K562 (cell line): ENCODE data around the gene MEGF9. TPM values are rescaled to one million over a fixed set of nuclear protein-coding genes. Genes with fewer than 3 reads are reported as not detected.

Source experiments
- ATAC-seq: fragments of 200-7000 bp; cut with Tn5 transposase; 3 replicates; pipeline ENCODE4 v1.9.1; 2020; ENCODE audit warnings: moderate library complexity
- BruUV-seq: library from RNA; stranded (reverse); fragments of 400-500 nt; replicated peaks from 2 replicates; lab custom pipeline; 2021; lab: Mats Ljungman, UMichigan
- CTCF ChIA-PET: fragments of 300-600 bp; formaldehyde crosslinking; extraction: SDS; loops from one replicate; lab custom pipeline; 2021; ENCODE audit warnings: low intra/inter-chr PET ratio; lab: Yijun Ruan, JAX
- POLR2A ChIA-PET: fragments of 300-600, 350-650 bp; sonication (Branson Sonifier 250); formaldehyde crosslinking; extraction: SDS; loops from one replicate; lab custom pipeline; 2021; ENCODE audit warnings: antibody characterized with exemption, inconsistent platforms; lab: Yijun Ruan, JAX
- DNase-seq, 4 experiments: peaks; one replicate each; pipeline versions ENCODE4 v3.0.0 to v3.0.0-alpha.2; 2011 to 2018; ENCODE audit warnings: low spot score in 3 of 4, mixed read lengths in 3 of 4; ENCODE audit errors: extremely low read depth in 1 of 4
- FAIRE-seq: peaks from 2 replicates; lab custom pipeline; 2011; peaks lifted over from hg19 to GRCh38; lab: Jason Lieb, UNC
- H2AFZ ChIP-seq: 2 replicates; pipeline ENCODE4 v1.6.0; 2011; ENCODE audit warnings: low read depth, low read length, control low read depth, inconsistent platforms
- H3K27ac ChIP-seq: fragments of 200-600 bp; 3 replicates; pipeline ENCODE4 v1.8.0; 2011; ENCODE audit warnings: low read depth, mild to moderate bottlenecking, control low read depth, inconsistent platforms, low read length, moderate library complexity, mixed read lengths; ENCODE audit errors: extremely low read depth
- H3K27me3 ChIP-seq, 2 experiments: fragments of 300-600 bp in 1 of 2; 2 replicates in 1 of 2; 3 replicates in 1 of 2; pipeline versions ENCODE4 v1.6.0 to v1.8.0; 2011; ENCODE audit warnings: inconsistent platforms in 2 of 2, low read length in 2 of 2, mild to moderate bottlenecking in 1 of 2, mixed read lengths in 1 of 2, moderate library complexity in 1 of 2; ENCODE audit not compliant: control insufficient read depth in 2 of 2, insufficient read depth in 2 of 2
- H3K36me3 ChIP-seq: fragments of 300-600 bp; 3 replicates; pipeline ENCODE4 v1.8.0; 2011; ENCODE audit warnings: mild to moderate bottlenecking, low read length, inconsistent platforms; ENCODE audit not compliant: control insufficient read depth, insufficient read depth
- H3K4me1 ChIP-seq, 2 experiments: fragments of 200-600 bp in 1 of 2; replicated peaks in 1 of 2; 2 replicates in 1 of 2; 3 replicates in 1 of 2; pipeline versions ENCODE4 v1.5.1 to v1.8.0; 2011; ENCODE audit warnings: inconsistent platforms in 2 of 2, low read length in 2 of 2, mild to moderate bottlenecking in 1 of 2, mixed read lengths in 1 of 2, moderate library complexity in 1 of 2; ENCODE audit not compliant: control insufficient read depth in 2 of 2, insufficient read depth in 2 of 2
- H3K4me2 ChIP-seq: 2 replicates; pipeline ENCODE4 v1.6.1; 2011; ENCODE audit warnings: low read length, control low read depth, inconsistent platforms, mixed read lengths; ENCODE audit not compliant: insufficient read depth
- H3K4me3 ChIP-seq: fragments of 200-600 bp; sonication (generic), shearing (Covaris generic); 2 replicates; pipeline ENCODE4 v1.5.1; 2016; ENCODE audit warnings: control low read depth, inconsistent platforms
- H3K79me2 ChIP-seq: fragments of 200-600 bp; 3 replicates; pipeline ENCODE4 v1.8.0; 2011; ENCODE audit warnings: low read length, inconsistent platforms; ENCODE audit not compliant: control insufficient read depth, insufficient read depth
- H3K9ac ChIP-seq, 2 experiments: 2 replicates each; pipeline versions ENCODE4 v1.6.0 to v1.6.1; 2011; ENCODE audit warnings: low read depth in 2 of 2, low read length in 2 of 2, control low read depth in 1 of 2, inconsistent platforms in 1 of 2, mild to moderate bottlenecking in 1 of 2, mixed read lengths in 1 of 2; ENCODE audit not compliant: insufficient read depth in 1 of 2
- H3K9me1 ChIP-seq: one replicate; pipeline ENCODE4 v1.6.0; 2011; ENCODE audit warnings: inconsistent platforms, mild to moderate bottlenecking, low read length, moderate library complexity; ENCODE audit not compliant: control insufficient read depth, insufficient read depth
- H3K9me3 ChIP-seq: replicated peaks from 2 replicates; pipeline ENCODE4 v1.5.1; 2011; ENCODE audit warnings: low read depth, low read length, inconsistent platforms; ENCODE audit not compliant: control insufficient read depth, insufficient read depth
- H4K20me1 ChIP-seq: replicated peaks from 2 replicates; pipeline ENCODE4 v1.6.1; 2011; ENCODE audit warnings: low read length, inconsistent platforms, mixed read lengths; ENCODE audit not compliant: control insufficient read depth, insufficient read depth
- ARHGAP35 ChIP-seq: fragments of 450-650 bp; IDR thresholded peaks from 2 replicates; pipeline ENCODE4 v1.6.1; 2018; ENCODE audit not compliant: partially characterized antibody
- UBTF ChIP-seq, 2 experiments: IDR thresholded peaks; 2 replicates each; pipeline ENCODE4 v1.6.1; 2012; ENCODE audit warnings: improper control_type of control experiment in 2 of 2, low read depth in 2 of 2, low read length in 2 of 2, borderline replicate concordance in 1 of 2
- WGBS: fragments of 100-300 bp; shearing (Covaris generic); methylation state at CpG from one replicate; pipeline ENCODE4 v1.1.6; 2016; ENCODE audit warnings: low coverage, mixed read lengths; ENCODE audit not compliant: insufficient coverage; ENCODE audit errors: missing lambda C conversion rate; 5-methylcytosine and 5-hydroxymethylcytosine counted together
- in situ Hi-C: fragments of 300-500 bp; cut with MboI; formaldehyde crosslinking; loops from 4 replicates; pipeline ENCODE4 v1.15.0; 2018; ENCODE audit warnings: inconsistent platforms, mixed read lengths
- intact Hi-C: fragments of 100-400 bp; cut with micrococcal nuclease; formaldehyde crosslinking; loops from 2 replicates; pipeline ENCODE4 v1.14.2; 2022
- polyA plus RNA-seq, 8 experiments: library from polyadenylated mRNA; depleted of rRNA in 4 of 8; stranded (reverse) in 5 of 8; unstranded in 3 of 8; fragments of >200 nt; fragmentation: Nextera tagmentation in 2 of 8; fragmentation: Illumina TruSeq in 1 of 8; extraction: Ambion mirVana in 2 of 8; extraction: Trizol in 1 of 8; gene quantifications; 2 replicates each; pipeline versions ENCODE4 v1.2.1 to v1.2.3, GENCODE V29; 2011 to 2014; ENCODE audit warnings: inconsistent platforms in 1 of 8, missing spikeins in 1 of 8
- total RNA-seq, 7 experiments: library from RNA; depleted of rRNA in 6 of 7; stranded (reverse); fragments of >200 nt in 6 of 7; fragmentation: Illumina TruSeq in 2 of 7; extraction: Trizol in 2 of 7; gene quantifications; 2 replicates each; pipeline versions ENCODE4 v1.2.1 to v1.2.3, GENCODE V29; 2011 to 2021; ENCODE audit warnings: low replicate concordance in 1 of 7
- TF ChIP-seq, protein P1 (sequence below): IDR thresholded peaks from 2 replicates; pipeline ENCODE4 v1.6.1; 2016; ENCODE audit warnings: missing genetic modification characterization, missing compliant biosample characterization

Gene MEGF9
- total and polyA plus RNA-seq, 9 of the 15 experiments (the other 6 are each of a cell fraction or from before 2014, with no cell fraction given) = 2.1 to 6.2 (median 3.8) TPM

GRCh38 chr9:120611690-120612068, 102.6 kb downstream of the MEGF9 start:
- in situ Hi-C loops (loop anchor here (25.0 kb wide), 1 partner anchor 326 kb away; the partner anchor contains the start of gene TRAF1), intact Hi-C loops (loop anchor here (10.0 kb wide), 2 partner anchors 253 to 323 kb away; no protein-coding TSS in a partner anchor)
- Histone ChIP-seq H3K9me3 (no peaks in the 10 kb centered on the region), H3K36me3 (no peaks in the 10 kb centered on the region; the same call in 2 of the 3 replicates), H3K4me3 (no peak overlapping the region), H3K27me3 (no peaks in the 10 kb centered on the region), H3K27ac (no peak overlapping the region), H3K79me2 (no peaks in the 10 kb centered on the region), H4K20me1 (no peaks in the 10 kb centered on the region), H2AFZ (no peak overlapping the region), H3K9me1 (no peaks in the 10 kb centered on the region), H3K4me2 (no peak overlapping the region), H3K9ac (no peak overlapping the region), H3K4me1 (no peaks in the 10 kb centered on the region)
- DNase-seq (no peak), FAIRE-seq (no peak), ATAC-seq (no peak)
- 73% methylated on average over 1 of the region's 1 CpG for WGBS
- CTCF ChIA-PET = no interaction called here
- no TSS peak for BruUV-seq
- TF ChIP-seq, protein P1, sequence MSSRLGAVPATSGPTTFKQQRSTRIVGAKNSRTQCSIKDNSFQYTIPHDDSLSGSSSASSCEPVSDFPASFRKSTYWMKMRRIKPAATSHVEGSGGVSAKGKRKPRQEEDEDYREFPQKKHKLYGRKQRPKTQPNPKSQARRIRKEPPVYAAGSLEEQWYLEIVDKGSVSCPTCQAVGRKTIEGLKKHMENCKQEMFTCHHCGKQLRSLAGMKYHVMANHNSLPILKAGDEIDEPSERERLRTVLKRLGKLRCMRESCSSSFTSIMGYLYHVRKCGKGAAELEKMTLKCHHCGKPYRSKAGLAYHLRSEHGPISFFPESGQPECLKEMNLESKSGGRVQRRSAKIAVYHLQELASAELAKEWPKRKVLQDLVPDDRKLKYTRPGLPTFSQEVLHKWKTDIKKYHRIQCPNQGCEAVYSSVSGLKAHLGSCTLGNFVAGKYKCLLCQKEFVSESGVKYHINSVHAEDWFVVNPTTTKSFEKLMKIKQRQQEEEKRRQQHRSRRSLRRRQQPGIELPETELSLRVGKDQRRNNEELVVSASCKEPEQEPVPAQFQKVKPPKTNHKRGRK (tag) = peak; percentile 69; the same call in 1 of the 2 replicates
- no peak for TF ChIP-seq UBTF (IDR thresholded peaks at IDR 0.05; ENCODE audit: borderline replicate concordance in 1 of 2, low read depth in 2 of 2, low read length in 2 of 2)
- TF ChIP-seq ARHGAP35 = peak; percentile 18
- TF ChIP-seq, all 486 proteins: peak for 2
- POLR2A ChIA-PET = interaction anchor here (0.7 kb wide), 1 partner anchor 24 kb away, joined by 5 read pairs; no protein-coding TSS in a partner anchor
